ENCODE measurements around the gene ORC4. TPM values are rescaled to one million over a fixed set of nuclear protein-coding genes. Genes with fewer than 3 reads are reported as not detected.
A peak's percentile ranks its signal among the peaks of the same experiment; 100 is the strongest.

ORC4 gene
- 32.0 and 57.9 TPM in 2 replicates for total RNA-seq

DNA sequence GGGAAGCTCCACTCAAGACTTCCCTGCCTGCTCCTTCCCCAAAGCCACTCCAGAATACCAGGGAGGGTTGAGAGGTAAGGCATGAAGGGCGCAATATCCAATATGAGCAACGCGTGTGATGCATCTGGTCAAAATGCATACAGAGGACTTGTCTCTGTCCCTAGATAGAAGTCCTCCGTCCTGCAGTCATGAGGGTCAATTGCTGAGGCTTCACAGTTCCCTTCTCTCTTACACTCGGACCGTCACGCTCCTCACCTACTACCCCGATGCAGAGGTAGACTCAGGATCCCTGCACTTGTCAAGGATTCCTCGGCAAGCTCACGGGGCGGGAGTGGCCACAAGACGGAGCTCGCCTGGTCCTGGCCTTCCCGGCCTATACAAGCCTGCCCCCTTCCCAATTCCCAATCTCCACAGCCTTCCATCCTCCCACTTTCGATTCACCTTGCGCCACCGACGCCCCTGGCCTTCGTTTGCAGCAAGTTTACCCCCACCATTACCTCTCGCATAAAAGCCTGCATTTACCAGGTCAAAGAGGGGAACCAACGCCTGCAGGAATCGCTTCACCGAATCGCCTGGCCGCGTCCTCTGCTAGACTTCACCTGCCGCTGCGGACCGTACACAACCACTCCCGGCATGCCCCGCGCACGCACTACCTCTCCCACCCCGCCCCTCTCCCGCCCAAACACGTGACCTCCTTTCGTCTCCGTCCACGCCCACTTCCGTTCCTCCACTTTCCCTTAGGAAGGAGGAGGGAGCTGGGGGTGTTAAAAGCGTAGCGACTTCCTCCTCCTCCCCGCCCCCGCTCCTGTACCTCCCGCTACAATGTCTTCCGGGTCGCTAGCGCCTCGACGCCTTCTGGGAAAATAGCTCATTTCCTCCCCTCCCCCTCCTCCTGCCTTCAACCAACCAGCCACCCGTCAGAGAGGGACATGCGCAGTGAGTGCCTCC is at the start of gene ORC4:
ORC4 (minus strand) TSS at position 627 of the 948 bp plus-strand sequence. CDS start 44,779 bp downstream, outside the sequence.
- H3K4me3 ChIP-seq (ENCODE audit: low read depth, low read length), result peak within 1 kb of the TSS; percentile 90
- H3K27me3 ChIP-seq (ENCODE audit: control insufficient read depth, insufficient read depth, low read length), result no peaks in the 10 kb centered on the region
- TF ChIP-seq, protein P1, sequence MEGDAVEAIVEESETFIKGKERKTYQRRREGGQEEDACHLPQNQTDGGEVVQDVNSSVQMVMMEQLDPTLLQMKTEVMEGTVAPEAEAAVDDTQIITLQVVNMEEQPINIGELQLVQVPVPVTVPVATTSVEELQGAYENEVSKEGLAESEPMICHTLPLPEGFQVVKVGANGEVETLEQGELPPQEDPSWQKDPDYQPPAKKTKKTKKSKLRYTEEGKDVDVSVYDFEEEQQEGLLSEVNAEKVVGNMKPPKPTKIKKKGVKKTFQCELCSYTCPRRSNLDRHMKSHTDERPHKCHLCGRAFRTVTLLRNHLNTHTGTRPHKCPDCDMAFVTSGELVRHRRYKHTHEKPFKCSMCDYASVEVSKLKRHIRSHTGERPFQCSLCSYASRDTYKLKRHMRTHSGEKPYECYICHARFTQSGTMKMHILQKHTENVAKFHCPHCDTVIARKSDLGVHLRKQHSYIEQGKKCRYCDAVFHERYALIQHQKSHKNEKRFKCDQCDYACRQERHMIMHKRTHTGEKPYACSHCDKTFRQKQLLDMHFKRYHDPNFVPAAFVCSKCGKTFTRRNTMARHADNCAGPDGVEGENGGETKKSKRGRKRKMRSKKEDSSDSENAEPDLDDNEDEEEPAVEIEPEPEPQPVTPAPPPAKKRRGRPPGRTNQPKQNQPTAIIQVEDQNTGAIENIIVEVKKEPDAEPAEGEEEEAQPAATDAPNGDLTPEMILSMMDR (IDR thresholded peaks at IDR 0.05; ENCODE audit: insufficient read depth, low read length, severe bottlenecking), result peak; percentile 67
- no peaks in the 10 kb centered on the region for H3K36me3 ChIP-seq (ENCODE audit: control insufficient read depth, insufficient read depth, low read length)
- peak; percentile 66 for FAIRE-seq
- DNase-seq (ENCODE audit: low read depth), result peak; percentile 97

DNA sequence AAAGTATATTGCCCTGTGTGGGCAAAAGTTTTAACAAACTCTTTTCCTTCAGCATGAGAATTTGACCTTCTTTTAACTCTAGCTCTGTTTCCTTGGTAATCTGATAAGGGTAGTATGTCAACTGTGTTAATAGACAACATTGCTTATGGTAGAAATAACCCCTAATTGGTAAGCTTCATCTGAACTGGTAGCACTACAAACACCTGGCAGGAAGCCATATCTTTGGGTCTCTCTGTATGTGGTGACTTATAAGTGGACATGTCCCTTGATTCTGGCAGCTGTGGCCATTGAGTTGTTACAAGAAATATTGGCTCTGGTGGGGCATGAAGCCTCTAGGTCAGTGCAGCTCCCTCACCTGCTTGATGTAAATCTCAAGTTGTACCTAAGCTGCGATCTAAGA is 47.3 kb upstream of the ORC4 start:
- Histone ChIP-seq H3K36me3 (ENCODE audit: control insufficient read depth, insufficient read depth, low read length) (no peaks in the 10 kb centered on the region), H3K4me3 (ENCODE audit: low read depth, low read length) (no peak overlapping the region), H3K27me3 (ENCODE audit: control insufficient read depth, insufficient read depth, low read length) (no peaks in the 10 kb centered on the region)
- TF ChIP-seq, protein P1 (IDR thresholded peaks at IDR 0.05; ENCODE audit: insufficient read depth, low read length, severe bottlenecking), result no peak
- DNase-seq (ENCODE audit: low read depth) (no peak), FAIRE-seq (no peak)

DNA sequence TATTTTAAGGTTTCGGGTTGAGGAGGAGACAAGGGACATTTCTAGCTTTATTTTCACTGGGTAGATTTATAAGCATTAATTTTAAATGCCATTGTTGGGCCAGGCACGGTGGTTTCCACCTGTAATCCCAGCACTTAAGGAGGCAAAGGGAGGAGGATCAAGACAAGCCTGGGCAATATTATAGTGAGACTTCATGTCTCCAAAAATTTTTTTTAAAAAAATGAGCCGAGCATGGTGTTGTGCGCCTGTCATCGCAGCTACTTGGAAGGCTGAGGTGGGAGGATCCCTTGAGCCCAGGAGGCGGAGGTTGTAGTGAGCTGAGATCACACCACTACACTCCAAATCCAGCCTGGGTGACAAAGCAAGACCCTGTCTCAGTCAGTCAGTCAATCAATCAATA is 45.4 kb upstream of the ORC4 start:
- no peak for FAIRE-seq
- H3K27me3 ChIP-seq (ENCODE audit: control insufficient read depth, insufficient read depth, low read length), result no peaks in the 10 kb centered on the region
- DNase-seq (ENCODE audit: low read depth), result no peak
- no peaks in the 10 kb centered on the region for H3K36me3 ChIP-seq (ENCODE audit: control insufficient read depth, insufficient read depth, low read length)
- no peak overlapping the region for H3K4me3 ChIP-seq (ENCODE audit: low read depth, low read length)
- TF ChIP-seq, protein P1 (IDR thresholded peaks at IDR 0.05; ENCODE audit: insufficient read depth, low read length, severe bottlenecking), result no peak

DNA sequence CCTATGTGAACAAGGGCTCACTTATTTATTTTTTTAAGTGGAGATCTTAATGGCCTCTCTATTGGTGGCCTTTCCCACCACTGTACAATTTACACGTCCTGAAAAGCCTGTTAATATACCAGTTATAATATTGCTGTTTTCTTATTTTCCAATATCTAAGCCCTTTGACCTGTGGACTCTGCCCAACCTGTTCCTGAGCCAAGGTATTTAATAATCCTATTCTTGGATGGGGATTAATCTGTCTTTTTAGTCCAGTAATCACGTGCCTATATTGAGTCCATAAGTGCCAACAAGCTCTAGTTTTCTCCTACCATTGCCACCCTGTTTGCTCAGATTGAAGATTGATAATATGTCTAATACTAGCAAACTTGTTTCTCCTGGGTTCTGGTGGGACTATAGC is 43.1 kb upstream of the ORC4 start:
- TF ChIP-seq, protein P1 (IDR thresholded peaks at IDR 0.05; ENCODE audit: insufficient read depth, low read length, severe bottlenecking), result no peak
- DNase-seq (ENCODE audit: low read depth) (no peak), FAIRE-seq (no peak)
- H3K4me3 ChIP-seq (ENCODE audit: low read depth, low read length), result no peak overlapping the region
- H3K36me3 ChIP-seq (ENCODE audit: control insufficient read depth, insufficient read depth, low read length), result no peaks in the 10 kb centered on the region
- H3K27me3 ChIP-seq (ENCODE audit: control insufficient read depth, insufficient read depth, low read length), result no peaks in the 10 kb centered on the region

DNA sequence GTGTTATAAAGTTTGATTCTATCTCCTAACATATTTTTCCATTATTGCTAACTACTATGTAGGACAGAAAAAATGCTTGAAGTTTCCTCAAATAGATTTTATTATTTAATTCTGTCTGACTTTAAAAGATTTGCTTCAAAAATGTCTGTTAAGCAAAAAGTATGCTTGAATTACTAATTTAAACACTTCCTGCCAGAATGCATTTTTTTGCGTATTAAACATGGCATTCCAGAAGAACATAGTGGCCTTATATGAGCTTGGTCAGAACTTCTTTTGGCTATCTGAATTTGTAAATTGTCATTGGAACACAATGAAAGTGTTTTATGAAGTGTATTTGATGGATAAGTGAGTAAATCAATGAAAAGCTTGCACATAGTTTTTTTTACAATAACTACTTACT is 38.1 kb upstream of the ORC4 start:
- TF ChIP-seq, protein P1 (IDR thresholded peaks at IDR 0.05; ENCODE audit: insufficient read depth, low read length, severe bottlenecking), result no peak
- FAIRE-seq (no peak), DNase-seq (ENCODE audit: low read depth) (no peak)
- H3K36me3 ChIP-seq (ENCODE audit: control insufficient read depth, insufficient read depth, low read length), result no peaks in the 10 kb centered on the region
- H3K4me3 ChIP-seq (ENCODE audit: low read depth, low read length), result no peak overlapping the region
- no peaks in the 10 kb centered on the region for H3K27me3 ChIP-seq (ENCODE audit: control insufficient read depth, insufficient read depth, low read length)

Data from bronchial epithelial cell (primary cell).